OCI-LY1 (cell line): Measurements from ENCODE around the gene ANO4.

Source experiments
- H2AFZ ChIP-seq: fragments of 200-600 bp; sonication (generic), shearing (Covaris generic); 2 replicates; pipeline ENCODE4 v1.6.0; 2014; ENCODE audit warnings: antibody characterized with exemption, mild to moderate bottlenecking, low read length
- H3F3A ChIP-seq: fragments of 200-600 bp; sonication (generic), shearing (Covaris generic); 2 replicates; pipeline ENCODE4 v1.6.0; 2014; ENCODE audit warnings: mild to moderate bottlenecking, antibody characterized with exemption, low read length, moderate library complexity; ENCODE audit not compliant: insufficient read depth
- H3K27ac ChIP-seq: fragments of 200-600 bp; sonication (generic); 2 replicates; pipeline ENCODE4 v1.5.1; 2014; ENCODE audit warnings: low read length, mixed run types, mild to moderate bottlenecking, low read depth; ENCODE audit not compliant: poor library complexity, severe bottlenecking
- H3K27me3 ChIP-seq: fragments of 200-600 bp; sonication (generic); 2 replicates; pipeline ENCODE4 v1.6.0; 2014; ENCODE audit warnings: antibody characterized with exemption, mild to moderate bottlenecking, low read length, moderate library complexity; ENCODE audit not compliant: insufficient read depth
- H3K36me3 ChIP-seq: fragments of 200-600 bp; sonication (generic); 2 replicates; pipeline ENCODE4 v1.6.1; 2014; ENCODE audit warnings: mild to moderate bottlenecking, antibody characterized with exemption, low read length, moderate library complexity, mixed read lengths; ENCODE audit not compliant: insufficient read depth
- H3K4me1 ChIP-seq: fragments of 200-600 bp; sonication (generic); 2 replicates; pipeline ENCODE4 v1.5.1; 2014; ENCODE audit warnings: mild to moderate bottlenecking, low read length, moderate library complexity; ENCODE audit not compliant: insufficient read depth, severe bottlenecking
- H3K4me2 ChIP-seq: fragments of 200-600 bp; sonication (generic), shearing (Covaris generic); 2 replicates; pipeline ENCODE4 v1.6.1; 2014; ENCODE audit warnings: low read length
- H3K4me3 ChIP-seq: fragments of 200-600 bp; sonication (generic); 2 replicates; pipeline ENCODE4 v1.5.1; 2014; ENCODE audit warnings: low read length, low read depth, mild to moderate bottlenecking, mixed read lengths; ENCODE audit not compliant: poor library complexity, severe bottlenecking
- H3K79me2 ChIP-seq: fragments of 200-600 bp; shearing (Covaris generic); 2 replicates; pipeline ENCODE4 v1.6.1; 2016; ENCODE audit warnings: mixed run types, low read length, mixed read lengths; ENCODE audit not compliant: insufficient read depth
- H3K9ac ChIP-seq: fragments of 200-600 bp; sonication (generic), shearing (Covaris generic); 2 replicates; pipeline ENCODE4 v1.6.1; 2014; ENCODE audit warnings: mild to moderate bottlenecking, low read length, mixed read lengths
- H3K9me2 ChIP-seq: fragments of 200-600 bp; sonication (generic), shearing (Covaris generic); 2 replicates; pipeline ENCODE4 v1.6.1; 2014; ENCODE audit warnings: low read depth, mild to moderate bottlenecking, low read length, mixed read lengths
- H3K9me3 ChIP-seq: fragments of 200-600 bp; shearing (Covaris generic); 2 replicates; pipeline ENCODE4 v1.6.1; 2014; ENCODE audit warnings: low read length, mixed read lengths
- H4K20me1 ChIP-seq: fragments of 200-600 bp; sonication (generic), shearing (Covaris generic); 2 replicates; pipeline ENCODE4 v1.6.0; 2016; ENCODE audit warnings: mild to moderate bottlenecking, low read length; ENCODE audit not compliant: insufficient read depth
- CTCF ChIP-seq: fragments of 200-600 bp; sonication (generic), shearing (Covaris generic); IDR thresholded peaks from 2 replicates; pipeline ENCODE4 v1.5.1; 2017; ENCODE audit warnings: mild to moderate bottlenecking, antibody characterized with exemption, low read length, moderate library complexity, mixed read lengths
- EZH2 ChIP-seq: fragments of 200-600 bp; sonication (generic), shearing (Covaris generic); IDR thresholded peaks from 2 replicates; pipeline ENCODE4 v1.8.0; 2017; ENCODE audit warnings: borderline replicate concordance, mixed run types, mild to moderate bottlenecking, antibody characterized with exemption, low read length, moderate library complexity, mixed read lengths

ANO4 gene

DNA sequence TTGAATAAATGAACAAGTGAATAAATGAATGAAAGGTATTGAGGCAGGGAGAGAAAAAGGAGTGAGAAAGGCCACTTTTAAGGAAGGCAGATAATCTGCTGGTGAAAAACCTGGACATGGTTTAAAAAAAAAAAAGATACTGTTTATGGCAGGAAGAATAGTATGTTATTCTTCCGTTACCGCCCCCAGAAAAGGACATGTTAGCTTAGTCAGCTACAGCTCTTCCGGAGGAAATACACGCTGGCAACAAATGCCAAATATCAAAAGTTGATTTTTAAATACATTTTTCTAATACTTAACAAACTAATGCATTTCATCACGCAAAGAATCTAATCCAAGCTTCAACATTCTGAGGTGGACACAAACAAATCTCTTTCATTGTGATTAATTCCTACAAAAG, 372.3 kb downstream of the ANO4 start:
- H3K9me2 ChIP-seq = no peaks in the 10 kb centered on the region
- H3K9me3 ChIP-seq = no peaks in the 10 kb centered on the region
- no peaks in the 10 kb centered on the region for H4K20me1 ChIP-seq
- H3K9ac ChIP-seq = no peak overlapping the region
- H3K4me3 ChIP-seq = no peak overlapping the region
- H3K36me3 ChIP-seq = no peaks in the 10 kb centered on the region
- no peak for TF ChIP-seq EZH2
- TF ChIP-seq CTCF = no peak
- no peaks in the 10 kb centered on the region for H3K4me1 ChIP-seq
- H2AFZ ChIP-seq = no peak overlapping the region
- H3K79me2 ChIP-seq = no peaks in the 10 kb centered on the region
- H3F3A ChIP-seq = no peaks in the 10 kb centered on the region
- no peaks in the 10 kb centered on the region for H3K27me3 ChIP-seq
- no peak overlapping the region for H3K4me2 ChIP-seq
- no peak overlapping the region for H3K27ac ChIP-seq

GRCh38 chr12:101168001-101168400, 373.4 kb downstream of the ANO4 start:
- H2AFZ ChIP-seq = no peak overlapping the region
- no peaks in the 10 kb centered on the region for H3K9me2 ChIP-seq
- no peak overlapping the region for H3K27ac ChIP-seq
- no peaks in the 10 kb centered on the region for H3K27me3 ChIP-seq
- H3K4me3 ChIP-seq = no peak overlapping the region
- no peaks in the 10 kb centered on the region for H3K9me3 ChIP-seq
- no peaks in the 10 kb centered on the region for H3K79me2 ChIP-seq
- TF ChIP-seq EZH2 (no peak), CTCF (no peak)
- H4K20me1 ChIP-seq = no peaks in the 10 kb centered on the region
- H3K4me2 ChIP-seq = no peak overlapping the region
- H3K36me3 ChIP-seq = no peaks in the 10 kb centered on the region
- H3K9ac ChIP-seq = no peak overlapping the region
- H3F3A ChIP-seq = no peaks in the 10 kb centered on the region
- H3K4me1 ChIP-seq = no peaks in the 10 kb centered on the region

DNA sequence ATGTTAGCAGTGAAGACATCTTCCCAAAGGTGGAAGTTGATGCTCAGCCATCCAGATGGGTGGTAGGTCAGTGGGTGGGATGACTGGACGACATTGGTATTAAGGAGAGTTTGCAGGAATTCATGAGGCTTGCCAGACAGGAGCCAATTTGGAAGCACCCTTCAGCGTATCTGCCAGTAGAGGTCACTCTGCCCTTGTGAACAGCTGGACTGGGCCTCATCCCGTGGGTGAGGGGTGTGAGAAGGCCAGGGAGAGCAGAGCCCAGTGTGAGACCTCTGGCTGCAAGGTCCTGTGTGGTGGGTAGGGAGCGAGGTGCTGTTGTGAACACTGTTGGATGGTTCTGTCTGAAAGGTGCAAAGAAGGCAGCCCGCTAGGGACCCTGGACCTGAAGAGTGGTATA, 377.7 kb downstream of the ANO4 start:
- H3K9me2 ChIP-seq = no peaks in the 10 kb centered on the region
- TF ChIP-seq CTCF (peak; percentile 33; the same call in 1 of the 2 replicates), EZH2 (no peak)
- H3K9me3 ChIP-seq = no peaks in the 10 kb centered on the region
- no peak overlapping the region for H2AFZ ChIP-seq
- no peaks in the 10 kb centered on the region for H3F3A ChIP-seq
- H3K27ac ChIP-seq = no peak overlapping the region
- no peaks in the 10 kb centered on the region for H3K79me2 ChIP-seq
- H4K20me1 ChIP-seq = no peaks in the 10 kb centered on the region
- no peaks in the 10 kb centered on the region for H3K36me3 ChIP-seq
- H3K9ac ChIP-seq = no peak overlapping the region
- no peak overlapping the region for H3K4me3 ChIP-seq
- H3K4me2 ChIP-seq = no peak overlapping the region
- no peaks in the 10 kb centered on the region for H3K4me1 ChIP-seq
- H3K27me3 ChIP-seq = no peaks in the 10 kb centered on the region
